NCI-H345 treated with DMSO at 0.1 percent for 48 hours (cell line): Measurements from ENCODE around the gene FBXL19.

Experiments used
- DNase-seq: peaks from one replicate; lab custom pipeline; 2025; ENCODE audit not compliant: unreplicated experiment; lab: John Stamatoyannopoulos, UW

FBXL19 gene

GRCh38 chr16:30986129-30986991, 63.0 kb downstream of the FBXL19 start:
- no peak for DNase-seq

- no peak for DNase-seq
Measured at GRCh38 chr16:30987581-30988190, 64.3 kb downstream of the FBXL19 start.

- DNase-seq = no peak
Measured at GRCh38 chr16:30989469-30990047, 66.2 kb downstream of the FBXL19 start.

- DNase-seq = no peak
Measured at GRCh38 chr16:30990105-30990504, 66.7 kb downstream of the FBXL19 start.

- no peak for DNase-seq
Measured at GRCh38 chr16:30991052-30991451, 67.7 kb downstream of the FBXL19 start.

- DNase-seq = no peak
Measured at GRCh38 chr16:30992276-30992780, 69.0 kb downstream of the FBXL19 start.

GRCh38 chr16:30992931-30993816, 69.8 kb downstream of the FBXL19 start:
- DNase-seq = no peak

GRCh38 chr16:30995927-30996323, 72.6 kb downstream of the FBXL19 start:
- DNase-seq = no peak

- DNase-seq = no peak
Measured at GRCh38 chr16:30996324-30996984, 73.1 kb downstream of the FBXL19 start.

- DNase-seq = peak; percentile 20
Measured at GRCh38 chr16:30996985-30997724, 73.8 kb downstream of the FBXL19 start.

GRCh38 chr16:30997725-30998711, 74.6 kb downstream of the FBXL19 start:
- no peak for DNase-seq
